DND-41 (cell line): Measurements from ENCODE around the gene CASR.

Source experiments
- CTCF ChIP-seq: IDR thresholded peaks from 2 replicates; pipeline ENCODE4 v1.5.1; 2012; ENCODE audit warnings: borderline replicate concordance, low read length, moderate library complexity, mild to moderate bottlenecking; ENCODE audit not compliant: poor library complexity, severe bottlenecking; ENCODE audit errors: extremely low read depth
- EZH2 ChIP-seq: IDR thresholded peaks from 3 replicates; pipeline ENCODE4 v1.6.1; 2012; ENCODE audit warnings: borderline replicate concordance, low read depth, mild to moderate bottlenecking, moderate library complexity, low read length, inconsistent platforms; ENCODE audit not compliant: severe bottlenecking

GRCh38 chr3:122234117-122234516 lies 50.6 kb downstream of the CASR start:
- TF ChIP-seq CTCF, result no peak
- TF ChIP-seq EZH2, result no peak
